ENCODE data around the gene SPEM1. TPM values are rescaled to one million over a fixed set of nuclear protein-coding genes. Genes with fewer than 3 reads are reported as not detected.

Gene SPEM1
- total RNA-seq, 2 donors from 2014 or later, result 3.6 TPM; not detected in 1

Other genes with a start within 250 kb of the SPEM1 start
- 1 to 10 TPM in 1 of 2 donors, under 1 TPM in 1; 0.50 to 9.4 TPM for gene ASGR1, start 241.0 kb upstream of the SPEM1 start, total RNA-seq
- 10 to 100 TPM in 1 of 2 donors, 1 to 10 TPM in 1; 9.3 to 31.6 TPM for gene DLG4, start 200.5 kb upstream of the SPEM1 start, total RNA-seq
- 100 to 1,000 TPM; 589 to 593 TPM for gene ACADVL, start 200.4 kb upstream of the SPEM1 start, total RNA-seq
- gene DVL2, start 185.8 kb upstream of the SPEM1 start, total RNA-seq, result 100 to 1,000 TPM in 1 of 2 donors, 10 to 100 TPM in 1; 52.3 to 116 TPM
- gene PHF23, start 180.9 kb upstream of the SPEM1 start, total RNA-seq, result 10 to 100 TPM; 41.2 to 92.5 TPM
- gene GABARAP, start 177.9 kb upstream of the SPEM1 start, total RNA-seq, result 100 to 1,000 TPM; 493 to 527 TPM
- gene CTDNEP1, start 168.6 kb upstream of the SPEM1 start, total RNA-seq, result 100 to 1,000 TPM in 1 of 2 donors, 10 to 100 TPM in 1; 61.2 to 107 TPM
- 10 to 100 TPM; 50.1 to 65.2 TPM for gene ELP5, start 168.1 kb upstream of the SPEM1 start, total RNA-seq
- gene CLDN7, start 157.8 kb upstream of the SPEM1 start, total RNA-seq, result 10 to 100 TPM; 42.0 to 45.8 TPM
- 10 to 100 TPM; 13.8 to 27.4 TPM for gene SLC2A4, start 138.6 kb upstream of the SPEM1 start, total RNA-seq
- 10 to 100 TPM in 1 of 2 donors, under 1 TPM in 1; 0.64 to 49.1 TPM for gene YBX2, start 125.7 kb upstream of the SPEM1 start, total RNA-seq
- gene EIF5A, start 112.7 kb upstream of the SPEM1 start, total RNA-seq, result 100 to 1,000 TPM; 172 to 195 TPM
- gene GPS2, start 105.0 kb upstream of the SPEM1 start, total RNA-seq, result 100 to 1,000 TPM in 1 of 2 donors, 10 to 100 TPM in 1; 88.4 to 140 TPM
- gene NEURL4, start 91.0 kb upstream of the SPEM1 start, total RNA-seq, result 10 to 100 TPM; 15.7 to 36.0 TPM
- 1 to 10 TPM; 2.5 to 6.5 TPM for gene ACAP1, start 83.8 kb upstream of the SPEM1 start, total RNA-seq
- 10 to 100 TPM in 1 of 2 donors, 1 to 10 TPM in 1; 8.9 to 15.2 TPM for gene KCTD11, start 68.2 kb upstream of the SPEM1 start, total RNA-seq
- not detected for gene TMEM95, start 65.2 kb upstream of the SPEM1 start, total RNA-seq
- 10 to 100 TPM in 1 of 2 donors, 1 to 10 TPM in 1; 9.9 to 28.4 TPM for gene TNK1, start 39.2 kb upstream of the SPEM1 start, total RNA-seq
- gene PLSCR3, start 25.8 kb upstream of the SPEM1 start, total RNA-seq, result 10 to 100 TPM; 25.8 to 26.4 TPM
- gene TMEM256, start 16.2 kb upstream of the SPEM1 start, total RNA-seq, result 100 to 1,000 TPM in 1 of 2 donors, 10 to 100 TPM in 1; 63.0 to 192 TPM
- 10 to 100 TPM in 1 of 2 donors, 1 to 10 TPM in 1; 8.6 to 16.2 TPM for gene NLGN2, start 12.5 kb upstream of the SPEM1 start, total RNA-seq
- 1 to 10 TPM in 1 of 2 donors, not detected in 1; 5.3 TPM for gene SPEM2, start 5.3 kb downstream of the SPEM1 start, total RNA-seq
- under 1 TPM; 0.09 to 0.11 TPM for gene SPEM3, start 8.5 kb downstream of the SPEM1 start, total RNA-seq
- gene TMEM102, start 15.1 kb downstream of the SPEM1 start, total RNA-seq, result 10 to 100 TPM in 1 of 2 donors, 1 to 10 TPM in 1; 9.9 to 10.3 TPM
- 1 to 10 TPM; 1.2 to 4.2 TPM for gene FGF11, start 19.2 kb downstream of the SPEM1 start, total RNA-seq
- 10 to 100 TPM in 1 of 2 donors, 1 to 10 TPM in 1; 6.9 to 10.4 TPM for gene CHRNB1, start 24.7 kb downstream of the SPEM1 start, total RNA-seq
- 10 to 100 TPM; 60.5 to 69.4 TPM for gene ZBTB4, start 59.3 kb downstream of the SPEM1 start, total RNA-seq
- gene SLC35G6, start 61.1 kb downstream of the SPEM1 start, total RNA-seq, result not detected
- 100 to 1,000 TPM in 1 of 2 donors, 10 to 100 TPM in 1; 79.7 to 217 TPM for gene POLR2A, start 64.0 kb downstream of the SPEM1 start, total RNA-seq
- gene TNFSF12, start 128.7 kb downstream of the SPEM1 start, total RNA-seq, result 10 to 100 TPM; 29.9 to 47.9 TPM
- gene TNFSF13, start 138.4 kb downstream of the SPEM1 start, total RNA-seq, result 10 to 100 TPM; 20.4 to 21.1 TPM
- 10 to 100 TPM; 39.6 to 65.7 TPM for gene SENP3, start 141.6 kb downstream of the SPEM1 start, total RNA-seq
- gene CD68, start 159.3 kb downstream of the SPEM1 start, total RNA-seq, result 10 to 100 TPM; 12.3 to 17.3 TPM
- 100 to 1,000 TPM; 101 to 239 TPM for gene MPDU1, start 163.5 kb downstream of the SPEM1 start, total RNA-seq
- gene SOX15, start 169.8 kb downstream of the SPEM1 start, total RNA-seq, result 10 to 100 TPM in 1 of 2 donors, 1 to 10 TPM in 1; 6.3 to 15.0 TPM
- 10 to 100 TPM; 27.1 to 51.4 TPM for gene FXR2, start 194.6 kb downstream of the SPEM1 start, total RNA-seq
- gene SAT2, start 207.5 kb downstream of the SPEM1 start, total RNA-seq, result 100 to 1,000 TPM in 1 of 2 donors, 10 to 100 TPM in 1; 83.3 to 139 TPM
- 1 to 10 TPM in 1 of 2 donors, not detected in 1; 2.1 TPM for gene SHBG, start 209.8 kb downstream of the SPEM1 start, total RNA-seq
- 10 to 100 TPM in 1 of 2 donors, under 1 TPM in 1; 0.82 to 11.7 TPM for gene ATP1B2, start 230.6 kb downstream of the SPEM1 start, total RNA-seq

Data from prostate gland (tissue), 2 donors.